Heart left ventricle (tissue), 16 donors: ENCODE data around the gene MRS2. TPM values are rescaled to one million over a fixed set of nuclear protein-coding genes. Genes with fewer than 3 reads are reported as not detected.

Experiments used
- ATAC-seq, 4 donors: fragments of 200-7000 bp; cut with Tn5 transposase; one replicate each; pipeline ENCODE4 v1.9.1; 2020 to 2022; ENCODE audit warnings: moderate library complexity in 4 of 4, mild to moderate bottlenecking in 3 of 4, moderate number of reproducible peaks in 1 of 4
- DNase-seq, 5 donors: peaks; one replicate each; pipeline ENCODE4 v3.0.0-alpha.2; 2020
- H3K27ac ChIP-seq, 12 donors: fragments of 200-600 bp; sonication (generic) in 4 of 12; one replicate each; pipeline versions ENCODE4 v1.5.0 to v1.8.0; 2016 to 2022; ENCODE audit warnings: mild to moderate bottlenecking in 2 of 12
- H3K27me3 ChIP-seq, 9 donors: fragments of 200-600 bp; sonication (generic) in 2 of 9; one replicate each; pipeline versions ENCODE4 v1.5.1 to v1.8.0; 2016 to 2022; ENCODE audit warnings: mild to moderate bottlenecking in 3 of 9
- H3K36me3 ChIP-seq, 9 donors: fragments of 200-600 bp; sonication (generic) in 2 of 9; one replicate each; pipeline versions ENCODE4 v1.5.0 to v1.8.0; 2018 to 2022; ENCODE audit warnings: mild to moderate bottlenecking in 2 of 9
- H3K4me1 ChIP-seq, 12 donors: fragments of 200-600 bp; sonication (generic) in 4 of 12; one replicate each; pipeline versions ENCODE4 v1.5.0 to v1.8.0; 2016 to 2022; ENCODE audit warnings: mild to moderate bottlenecking in 3 of 12
- H3K4me3 ChIP-seq, 12 donors: fragments of 200-600 bp; sonication (generic) in 4 of 12; one replicate each; pipeline versions ENCODE4 v1.5.0 to v1.8.0; 2017 to 2022; ENCODE audit warnings: mild to moderate bottlenecking in 9 of 12, moderate library complexity in 4 of 12
- H3K9me3 ChIP-seq, 12 donors: fragments of 200-600 bp; sonication (generic) in 4 of 12; one replicate each; pipeline versions ENCODE4 v1.5.0 to v1.8.0; 2016 to 2022; ENCODE audit warnings: mild to moderate bottlenecking in 1 of 12
- CTCF ChIP-seq, 12 donors: fragments of 200-600 bp; sonication (generic) in 4 of 12; IDR thresholded peaks; one replicate each; pipeline versions ENCODE4 v1.5.0 to v1.8.0; 2018 to 2022; ENCODE audit warnings: antibody characterized with exemption in 12 of 12, mild to moderate bottlenecking in 5 of 12
- POLR2A ChIP-seq, 2 donors: fragments of 450-650 bp; IDR thresholded peaks; one replicate each; pipeline ENCODE4 v1.6.1; 2017; ENCODE audit warnings: antibody characterized with exemption in 2 of 2, mild to moderate bottlenecking in 2 of 2, moderate library complexity in 2 of 2
- WGBS, 4 donors: extraction: QIAGEN DNeasy Blood & Tissue Kit in 2 of 4; methylation state at CpG; one replicate each; pipeline versions ENCODE4 v1.1.5 to v1.1.7; 2013 to 2018; 5-methylcytosine and 5-hydroxymethylcytosine counted together
- intact Hi-C, 10 donors: fragments of 100-400 bp; cut with DNase I; formaldehyde crosslinking; loops; one replicate each; pipeline versions ENCODE4 v1.11.1 to v1.14.2; 2022
- polyA plus RNA-seq, 2 donors: library from polyadenylated mRNA; stranded (reverse); fragments of 200-250 nt; gene quantifications; one replicate each; pipeline ENCODE4 v1.2.3, GENCODE V29; 2013
- total RNA-seq, 9 donors: library from RNA; depleted of rRNA in 2 of 9; stranded (reverse); fragments of >200 nt in 2 of 9; fragmentation: NEBNext Ultra II Directional in 3 of 9; extraction: Animal tissue kit (Norgen Biotek cat#: 25700) in 3 of 9; gene quantifications; one replicate each; pipeline versions ENCODE4 v1.1.0 to v1.2.4, GENCODE V29; 2016 to 2023
- donor health status: ischemic (EF 13 %, LVEDD 7.1; RV severe dilation, severe dysfunction).
- donor health status: healthy with polysubstance abuse.
- donor health status: DM: no; HTN: yes; CAD: no.
- donor health status: DM: no; HTN: no; CAD: no.
- donor health status: ischemic (EF 25% LVEDD 6.9; RV normal size, moderate dysfunction).
- donor health status: ischemic (EF 25% LVEDD 5.7; RV mildly dilated, moderate dysfunction).
- donor health status: healthy.
- donor health status: DM: yes; HTN: yes; CAD: no.
- donor health status: ischemic (EF 35%, LVEDD 5.7; RV mildly dilated, moderate dysfunction).
- donor health status: nonischemic (EF 11% LVEDD 7.7; RV severe dilation, severe dysfunction).
- donor health status: DM: yes; HTN: yes; CAD: no.
- donor health status: PGD.
- donor health status: ischemic (EF 29% LVEDD 5.4; RV normal size, mild dysfunction).
- donor health status: nonischemic (EF 23%, LVEDD 6.1; RV moderate dilation, normal function).

MRS2 gene
- total and polyA plus RNA-seq, 11 donors, result 24.4 to 61.3 (median 40.2) TPM

GRCh38 chr6:24448396-24448795, 45.7 kb downstream of the MRS2 start:
- Histone ChIP-seq H3K27ac (no peak overlapping the region), H3K9me3 (no peaks in the 10 kb centered on the region), H3K4me3 (no peak overlapping the region), H3K27me3 (no peaks in the 10 kb centered on the region), H3K4me1 (no peaks in the 10 kb centered on the region), H3K36me3 (no peaks in the 10 kb centered on the region)
- TF ChIP-seq CTCF (IDR thresholded peaks at IDR 0.05) (no peak), POLR2A (IDR thresholded peaks at IDR 0.05) (no peak)
- DNase-seq, result no peak
- ATAC-seq, result no peak
- WGBS, 4 donors, result 68 to 83% (median 73%) methylated on average over 4 of the region's 4 CpGs
- intact Hi-C loops, result no loop called here

DNA sequence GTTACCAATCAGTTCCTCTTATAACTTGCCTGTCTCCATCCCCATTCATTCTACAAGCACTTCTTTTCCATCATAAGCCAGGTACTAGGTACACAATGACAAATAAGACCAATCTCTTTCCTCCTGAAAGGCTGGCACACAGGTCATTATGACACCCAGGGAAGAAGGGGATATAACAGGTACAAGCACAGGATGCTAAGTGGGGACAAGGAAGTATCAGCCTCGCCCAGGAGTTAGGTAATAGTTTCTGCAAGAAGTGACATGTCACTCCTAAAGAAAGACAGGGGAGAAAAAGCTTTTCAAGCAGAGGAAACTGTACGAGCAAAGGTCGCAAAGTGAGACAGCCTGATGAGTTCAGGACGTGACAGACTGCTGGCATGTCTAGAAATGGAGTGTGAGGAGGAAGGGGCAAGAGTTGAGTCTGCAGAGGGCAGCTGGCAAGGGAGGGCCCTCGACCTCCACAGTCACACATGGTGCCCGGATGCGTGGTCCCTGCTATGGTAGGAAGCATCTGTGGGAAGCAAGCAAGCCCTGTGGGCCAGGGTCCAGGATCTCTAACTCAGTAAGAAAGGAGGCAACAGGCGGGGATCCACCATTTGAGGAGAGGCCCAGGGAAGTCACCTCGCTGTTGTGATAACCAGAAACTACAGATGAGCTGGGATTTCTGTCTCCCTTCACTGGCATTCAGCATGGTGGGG, 46.2 kb downstream of the MRS2 start:
- H3K27ac ChIP-seq, result no peak overlapping the region
- H3K27me3 ChIP-seq, result no peaks in the 10 kb centered on the region
- TF ChIP-seq CTCF (IDR thresholded peaks at IDR 0.05) (no peak), POLR2A (IDR thresholded peaks at IDR 0.05) (no peak)
- intact Hi-C loops, result no loop called here
- H3K4me3 ChIP-seq, result no peak overlapping the region
- WGBS, 4 donors, result 68 to 81% (median 72%) methylated on average over 9 of the region's 9 CpGs
- H3K36me3 ChIP-seq, result no peaks in the 10 kb centered on the region
- DNase-seq (no peak), ATAC-seq (no peak)
- H3K9me3 ChIP-seq, result no peaks in the 10 kb centered on the region
- H3K4me1 ChIP-seq, result no peaks in the 10 kb centered on the region

DNA sequence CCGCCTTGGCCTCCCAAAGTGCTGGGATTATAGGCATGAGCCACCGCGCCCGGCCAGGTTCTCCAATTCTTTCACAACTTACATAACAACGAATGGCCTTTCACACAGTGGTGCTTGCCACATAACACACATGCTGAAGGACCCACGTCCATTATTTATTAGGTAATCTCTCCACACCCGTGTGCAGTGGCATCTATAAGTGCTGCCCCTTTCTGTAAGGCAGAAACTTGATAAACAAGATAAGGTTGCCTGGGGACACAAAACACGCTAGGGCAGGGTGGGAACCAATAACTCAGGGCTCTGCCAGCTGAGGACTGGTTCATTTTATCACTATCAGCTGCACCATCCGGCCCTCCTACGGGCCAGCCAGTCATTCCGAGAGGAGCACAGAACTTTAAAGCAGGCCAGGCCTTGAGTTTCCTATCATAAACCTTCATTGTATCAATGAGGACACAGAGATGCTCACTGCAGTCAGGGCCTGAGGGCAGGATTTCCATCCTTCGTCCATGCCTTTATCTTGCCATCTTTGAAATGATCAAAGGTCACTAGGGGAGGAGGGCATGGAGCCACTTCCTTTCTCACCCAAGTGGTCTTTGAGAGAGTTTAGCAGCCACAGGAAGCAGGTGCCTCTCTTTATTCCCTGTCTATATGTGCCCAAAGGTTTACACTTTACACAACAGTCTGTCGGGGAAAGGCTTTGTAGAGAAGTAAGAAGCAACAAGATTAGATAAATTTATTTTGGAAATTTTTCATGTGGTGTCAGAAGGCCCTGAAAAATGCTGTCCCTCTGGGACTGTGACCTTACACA, 49.0 kb downstream of the MRS2 start:
- H3K27ac ChIP-seq, result no peak overlapping the region
- no peaks in the 10 kb centered on the region for H3K4me1 ChIP-seq
- 67 to 77% (median 70%) methylated on average over 13 of the region's 13 CpGs for WGBS, 4 donors
- ATAC-seq (no peak), DNase-seq (no peak)
- H3K9me3 ChIP-seq, result no peaks in the 10 kb centered on the region
- H3K36me3 ChIP-seq, result no peaks in the 10 kb centered on the region
- no peak overlapping the region for H3K4me3 ChIP-seq
- TF ChIP-seq CTCF (IDR thresholded peaks at IDR 0.05) (no peak), POLR2A (IDR thresholded peaks at IDR 0.05) (no peak)
- no peaks in the 10 kb centered on the region for H3K27me3 ChIP-seq
- intact Hi-C loops, result no loop called here

- ATAC-seq, result no peak
- H3K9me3 ChIP-seq, result no peaks in the 10 kb centered on the region
- intact Hi-C loops, result no loop called here
- no peak overlapping the region for H3K4me3 ChIP-seq
- H3K27ac ChIP-seq, result no peak overlapping the region
- H3K4me1 ChIP-seq, result no peaks in the 10 kb centered on the region
- WGBS, 4 donors, result 92 to 98% (median 97%) methylated on average over 10 of the region's 10 CpGs
- no peaks in the 10 kb centered on the region for H3K27me3 ChIP-seq
- TF ChIP-seq POLR2A (IDR thresholded peaks at IDR 0.05), result no peak
- no peak for TF ChIP-seq CTCF (IDR thresholded peaks at IDR 0.05)
- DNase-seq, result no peak
- no peaks in the 10 kb centered on the region for H3K36me3 ChIP-seq
Observed at GRCh38 chr6:24453921-24454320, 51.2 kb downstream of the MRS2 start.
